ENCODE results near the gene ME3. TPM values are rescaled to one million over a fixed set of nuclear protein-coding genes. Genes with fewer than 3 reads are reported as not detected.

The ME3 gene
- total and polyA plus RNA-seq, 2 experiments from 2014 or later: 3.5 to 17.2 TPM

- Histone ChIP-seq H3K27ac (no peak overlapping the region), H3K27me3 (no peaks in the 10 kb centered on the region), H3K36me3 (no peaks in the 10 kb centered on the region), H3K4me1 (ENCODE audit: low read depth) (peaks cover 3% of the 10 kb centered on the region), H3K9me3 (ENCODE audit: low read depth) (no peaks in the 10 kb centered on the region), H3K4me3 (no peak overlapping the region)
- peak in 1 of 2 donors; percentile 62 for DNase-seq (ENCODE audit: low read depth in 1 of 2, low spot score in 1 of 2)
- TF ChIP-seq CTCF (IDR thresholded peaks at IDR 0.05; ENCODE audit: low read depth, low read length): no peak
These were observed 181.8 kb downstream of the ME3 start for GRCh38 chr11:86490582-86490981.

- H3K27me3 ChIP-seq: no peaks in the 10 kb centered on the region
- no peaks in the 10 kb centered on the region for H3K36me3 ChIP-seq
- peaks cover 3% of the 10 kb centered on the region for H3K4me1 ChIP-seq (ENCODE audit: low read depth)
- H3K9me3 ChIP-seq (ENCODE audit: low read depth): no peaks in the 10 kb centered on the region
- H3K4me3 ChIP-seq: no peak overlapping the region
- no peak overlapping the region for H3K27ac ChIP-seq
- no peak for TF ChIP-seq CTCF (IDR thresholded peaks at IDR 0.05; ENCODE audit: low read depth, low read length)
- no peak for DNase-seq (ENCODE audit: low read depth in 1 of 2, low spot score in 1 of 2)
These were observed 183.0 kb downstream of the ME3 start for GRCh38 chr11:86489442-86489841.

GRCh38 chr11:86488553-86488952 is 183.9 kb downstream of the ME3 start:
- Histone ChIP-seq H3K9me3 (ENCODE audit: low read depth) (no peaks in the 10 kb centered on the region), H3K27ac (no peak overlapping the region), H3K4me1 (ENCODE audit: low read depth) (peaks cover 3% of the 10 kb centered on the region), H3K4me3 (no peak overlapping the region), H3K27me3 (no peaks in the 10 kb centered on the region), H3K36me3 (no peaks in the 10 kb centered on the region)
- TF ChIP-seq CTCF (IDR thresholded peaks at IDR 0.05; ENCODE audit: low read depth, low read length): no peak
- no peak for DNase-seq (ENCODE audit: low read depth in 1 of 2, low spot score in 1 of 2)

GRCh38 chr11:86487671-86488070 is 184.7 kb downstream of the ME3 start:
- no peaks in the 10 kb centered on the region for H3K27me3 ChIP-seq
- H3K36me3 ChIP-seq: no peaks in the 10 kb centered on the region
- no peak overlapping the region for H3K4me3 ChIP-seq
- no peaks in the 10 kb centered on the region for H3K9me3 ChIP-seq (ENCODE audit: low read depth)
- H3K4me1 ChIP-seq (ENCODE audit: low read depth): peaks cover 10% of the 10 kb centered on the region
- no peak for TF ChIP-seq CTCF (IDR thresholded peaks at IDR 0.05; ENCODE audit: low read depth, low read length)
- no peak for DNase-seq (ENCODE audit: low read depth in 1 of 2, low spot score in 1 of 2)
- H3K27ac ChIP-seq: no peak overlapping the region

GRCh38 chr11:86486261-86487030 is 186.0 kb downstream of the ME3 start:
- no peak for TF ChIP-seq CTCF (IDR thresholded peaks at IDR 0.05; ENCODE audit: low read depth, low read length)
- H3K36me3 ChIP-seq: no peaks in the 10 kb centered on the region
- H3K4me3 ChIP-seq: no peak overlapping the region
- H3K9me3 ChIP-seq (ENCODE audit: low read depth): no peaks in the 10 kb centered on the region
- H3K27ac ChIP-seq: no peak overlapping the region
- no peak for DNase-seq (ENCODE audit: low read depth in 1 of 2, low spot score in 1 of 2)
- no peaks in the 10 kb centered on the region for H3K27me3 ChIP-seq
- peaks cover 13% of the 10 kb centered on the region for H3K4me1 ChIP-seq (ENCODE audit: low read depth)

All from cardiac muscle cell (in vitro differentiated cells and primary cell).